Heart right ventricle (tissue), 16 donors: ENCODE results near the gene CACNA1A. TPM values are rescaled to one million over a fixed set of nuclear protein-coding genes. Genes with fewer than 3 reads are reported as not detected.

Experiments used
- ATAC-seq, 8 donors: fragments of 200-7000 bp; cut with Tn5 transposase; one replicate each; pipeline ENCODE4 v1.9.1; 2020; ENCODE audit warnings: mild to moderate bottlenecking in 8 of 8, moderate library complexity in 8 of 8, moderate number of reproducible peaks in 1 of 8
- DNase-seq, 2 donors: peaks; one replicate each; pipeline ENCODE4 v3.0.0-alpha.2; 2020
- H3K27ac ChIP-seq, 10 donors: fragments of 200-600 bp; sonication (generic) in 2 of 10; one replicate each; pipeline versions ENCODE4 v1.5.0 to v1.8.0; 2020 to 2022; ENCODE audit warnings: mild to moderate bottlenecking in 3 of 10
- H3K27me3 ChIP-seq, 7 donors: fragments of 200-600 bp; one replicate each; pipeline ENCODE4 v1.8.0; 2021 to 2022; ENCODE audit warnings: mild to moderate bottlenecking in 2 of 7
- H3K36me3 ChIP-seq, 9 donors: fragments of 200-600 bp; sonication (generic) in 1 of 9; one replicate each; pipeline versions ENCODE4 v1.5.0 to v1.8.0; 2020 to 2022; ENCODE audit warnings: mild to moderate bottlenecking in 2 of 9
- H3K4me1 ChIP-seq, 9 donors: fragments of 200-600 bp; sonication (generic) in 1 of 9; one replicate each; pipeline versions ENCODE4 v1.5.0 to v1.8.0; 2020 to 2022; ENCODE audit warnings: mild to moderate bottlenecking in 4 of 9
- H3K4me3 ChIP-seq, 10 donors: fragments of 200-600 bp; sonication (generic) in 2 of 10; one replicate each; pipeline versions ENCODE4 v1.5.0 to v1.8.0; 2020 to 2022; ENCODE audit warnings: mild to moderate bottlenecking in 7 of 10, moderate library complexity in 2 of 10
- H3K9me3 ChIP-seq, 11 donors: fragments of 200-600 bp in 10 of 11; sonication (generic) in 2 of 11; one replicate each; pipeline versions ENCODE4 v1.5.0 to v1.8.0; 2013 to 2022; ENCODE audit warnings: mild to moderate bottlenecking in 2 of 11, control low read depth in 1 of 11, moderate library complexity in 1 of 11
- CTCF ChIP-seq, 9 donors: fragments of 200-600 bp; sonication (generic) in 2 of 9; IDR thresholded peaks; one replicate each; pipeline versions ENCODE4 v1.5.0 to v1.8.0; 2021 to 2022; ENCODE audit warnings: antibody characterized with exemption in 9 of 9, mild to moderate bottlenecking in 5 of 9, moderate library complexity in 1 of 9
- WGBS, 2 donors: extraction: QIAGEN DNeasy Blood & Tissue Kit; methylation state at CpG; one replicate each; pipeline ENCODE4 v1.1.7; 2013; ENCODE audit warnings: inconsistent platforms in 1 of 2; 5-methylcytosine and 5-hydroxymethylcytosine counted together
- intact Hi-C, 10 donors: fragments of 100-400 bp; cut with DNase I; formaldehyde crosslinking; loops; one replicate each; pipeline versions ENCODE4 v1.11.1 to v1.14.2; 2022
- polyA plus RNA-seq, 2 donors: library from polyadenylated mRNA; stranded (reverse); fragments of 200-250 nt; gene quantifications; one replicate each; pipeline ENCODE4 v1.2.3, GENCODE V29; 2013
- total RNA-seq, 10 donors: library from RNA; stranded (reverse); fragmentation: NEBNext Ultra II Directional in 3 of 10; extraction: Animal tissue kit (Norgen Biotek cat#: 25700) in 3 of 10; gene quantifications; one replicate each; pipeline versions ENCODE4 v1.2.1 to v1.2.4, GENCODE V29; 2021 to 2023
- donor health status: Arrhythmogenic right ventricular cardiomyopathy.
- donor health status: ischemic (EF 13 %, LVEDD 7.1; RV severe dilation, severe dysfunction).
- donor health status: healthy with polysubstance abuse.
- donor health status: DM: no; HTN: yes; CAD: no.
- donor health status: DM: no; HTN: no; CAD: no.
- donor health status: ischemic (EF 25% LVEDD 6.9; RV normal size, moderate dysfunction).
- donor health status: ischemic (EF 25% LVEDD 5.7; RV mildly dilated, moderate dysfunction).
- donor health status: healthy.
- donor health status: DM: yes; HTN: yes; CAD: no.
- donor health status: Ischemic cardiomyopathy.
- donor health status: ischemic (EF 35%, LVEDD 5.7; RV mildly dilated, moderate dysfunction).
- donor health status: nonischemic (EF 11% LVEDD 7.7; RV severe dilation, severe dysfunction).
- donor health status: DM: yes; HTN: yes; CAD: no.
- donor health status: PGD.
- donor health status: ischemic (EF 29% LVEDD 5.4; RV normal size, mild dysfunction).
- donor health status: nonischemic (EF 23%, LVEDD 6.1; RV moderate dilation, normal function).

CACNA1A gene
- total and polyA plus RNA-seq, 12 donors, result 0.21 to 2.3 (median 0.66) TPM

GRCh38 chr19:13459351-13459750 is 46.9 kb downstream of the CACNA1A start:
- Histone ChIP-seq H3K27me3 (peaks cover 0 to 37% (median 16%) of the 10 kb centered on the region in 7 donors), H3K27ac (no peak overlapping the region), H3K4me3 (no peak overlapping the region), H3K4me1 (no peaks in the 10 kb centered on the region), H3K9me3 (no peaks in the 10 kb centered on the region), H3K36me3 (no peaks in the 10 kb centered on the region)
- no peak for DNase-seq
- intact Hi-C loops, result no loop called here
- 38 to 53% methylated on average over 10 of the region's 10 CpGs for WGBS, 2 donors
- TF ChIP-seq CTCF (IDR thresholded peaks at IDR 0.05), result no peak
- no peak for ATAC-seq

- WGBS, 2 donors, result 68 to 83% methylated on average over 4 of the region's 4 CpGs
- DNase-seq (no peak), ATAC-seq (no peak)
- Histone ChIP-seq H3K27me3 (peaks cover 0 to 2% (median 0%) of the 10 kb centered on the region in 7 donors), H3K27ac (no peak overlapping the region), H3K4me3 (no peak overlapping the region), H3K9me3 (peaks cover 0 to 54% (median 28%) of the 10 kb centered on the region in 11 donors), H3K4me1 (no peaks in the 10 kb centered on the region), H3K36me3 (no peaks in the 10 kb centered on the region)
- no peak for TF ChIP-seq CTCF (IDR thresholded peaks at IDR 0.05)
- intact Hi-C loops, result no loop called here
These were observed 54.8 kb downstream of the CACNA1A start for GRCh38 chr19:13451434-13451995.

GRCh38 chr19:13447978-13448377 is 58.3 kb downstream of the CACNA1A start:
- H3K4me3 ChIP-seq, result no peak overlapping the region
- peaks cover 0 to 50% (median 28%) of the 10 kb centered on the region in 11 donors for H3K9me3 ChIP-seq
- WGBS, 2 donors, result 86 to 90% methylated on average over 6 of the region's 6 CpGs
- DNase-seq, result no peak
- H3K4me1 ChIP-seq, result no peaks in the 10 kb centered on the region
- TF ChIP-seq CTCF (IDR thresholded peaks at IDR 0.05), result no peak
- peaks cover 0 to 7% (median 0%) of the 10 kb centered on the region in 7 donors for H3K27me3 ChIP-seq
- no peaks in the 10 kb centered on the region for H3K36me3 ChIP-seq
- intact Hi-C loops, result no loop called here
- ATAC-seq, result no peak
- H3K27ac ChIP-seq, result no peak overlapping the region

- intact Hi-C loops, result no loop called here
- no peak overlapping the region for H3K27ac ChIP-seq
- H3K27me3 ChIP-seq, result peaks cover 0 to 7% (median 0%) of the 10 kb centered on the region in 7 donors
- WGBS, 2 donors, result 37 to 45% methylated on average over 10 of the region's 10 CpGs
- H3K36me3 ChIP-seq, result no peaks in the 10 kb centered on the region
- no peak for ATAC-seq
- no peaks in the 10 kb centered on the region for H3K9me3 ChIP-seq
- H3K4me1 ChIP-seq, result no peaks in the 10 kb centered on the region
- no peak for TF ChIP-seq CTCF (IDR thresholded peaks at IDR 0.05)
- DNase-seq, result peak; percentile 16 to 25
- no peak overlapping the region for H3K4me3 ChIP-seq
These were observed 64.3 kb downstream of the CACNA1A start for GRCh38 chr19:13441810-13442512.
